ENCODE data around the gene GAS1. TPM values are rescaled to one million over a fixed set of nuclear protein-coding genes. Genes with fewer than 3 reads are reported as not detected.

Gene GAS1
- total and polyA plus RNA-seq, 10 of the 15 experiments (the other 5 are each of a cell fraction or from before 2014, with no cell fraction given): not detected

DNA sequence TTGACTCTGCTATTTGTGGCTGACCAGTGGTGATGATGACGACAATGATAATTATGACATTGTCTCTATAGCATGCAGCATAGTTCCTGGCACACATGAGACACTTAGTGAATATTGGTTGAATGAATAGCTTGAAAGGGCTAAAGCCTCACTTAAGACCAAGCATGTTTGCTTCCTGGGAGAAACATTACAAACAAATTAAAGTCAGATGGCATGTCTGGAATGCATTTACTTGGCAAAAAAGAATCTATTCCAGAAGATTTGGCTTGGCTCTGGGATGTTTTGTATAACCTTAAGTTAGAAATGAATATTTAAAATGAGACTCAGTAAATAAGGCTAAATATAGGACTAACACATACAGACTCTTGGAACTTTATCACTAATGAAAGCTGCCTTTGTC lies 21.6 kb downstream of the GAS1 start:
- no TSS peak for BruUV-seq (replicated peaks)
- H3K79me2 ChIP-seq (ENCODE audit: control insufficient read depth, insufficient read depth, low read length): no peaks in the 10 kb centered on the region
- no peaks in the 10 kb centered on the region for H3K27me3 ChIP-seq (replicated peaks in 1 of 2; ENCODE audit: control insufficient read depth in 2 of 2, insufficient read depth in 2 of 2, low read length in 1 of 2)
- no peak for TF ChIP-seq FOS (IDR thresholded peaks at IDR 0.05; ENCODE audit: borderline replicate concordance, extremely low read depth, insufficient read length)
- no peak for TF ChIP-seq ESRRA (IDR thresholded peaks at IDR 0.05; ENCODE audit: low read length)
- TF ChIP-seq EZH2 (IDR thresholded peaks at IDR 0.05; ENCODE audit: borderline replicate concordance, control insufficient read depth, low read depth, low read length): no peak
- FAIRE-seq (no peak), DNase-seq (ENCODE audit: low read depth, low spot score) (no peak), ATAC-seq (no peak)
- no peaks in the 10 kb centered on the region for H3K4me1 ChIP-seq (ENCODE audit: control insufficient read depth, insufficient read depth, low read length)
- H2AFZ ChIP-seq (ENCODE audit: control insufficient read depth, low read depth, low read length): no peak overlapping the region
- SMC1A ChIA-PET (ENCODE audit: uncharacterized antibody, unreplicated experiment): interaction anchor here (1.4 to 1.5 kb wide), 2 partner anchors 11 to 43 kb away, joined by 3 read pairs; no protein-coding TSS in a partner anchor
- in situ Hi-C loops (cut with MboI): no loop called here
- RAD21 ChIA-PET (ENCODE audit: unreplicated experiment): no interaction called here
- H3K4me2 ChIP-seq (ENCODE audit: control insufficient read depth, insufficient read depth): no peak overlapping the region
- no peaks in the 10 kb centered on the region for H4K20me1 ChIP-seq (ENCODE audit: control insufficient read depth, insufficient read depth)
- no peak overlapping the region for H3K9ac ChIP-seq (ENCODE audit: control insufficient read depth, insufficient read depth, low read length)
- no peak overlapping the region for H3K4me3 ChIP-seq
- POLR2A ChIA-PET: no interaction called here
- H3K9me3 ChIP-seq (replicated peaks; ENCODE audit: control insufficient read depth, insufficient read depth, low read length): no peaks in the 10 kb centered on the region
- intact Hi-C loops (cut with micrococcal nuclease; ENCODE audit: unreplicated experiment): no loop called here
- no peaks in the 10 kb centered on the region for H3K36me3 ChIP-seq (ENCODE audit: control insufficient read depth in 2 of 2, insufficient read depth in 2 of 2, low read length in 1 of 2)
- CTCF ChIA-PET: no interaction called here
- WGBS (ENCODE audit: insufficient coverage, insufficient replicate concordance, low lambda C conversion rate, missing lambda C conversion rate): 6% methylated on average over 1 of the region's 1 CpG
- no peak overlapping the region for H3K27ac ChIP-seq (ENCODE audit: control insufficient read depth, insufficient read depth)

DNA sequence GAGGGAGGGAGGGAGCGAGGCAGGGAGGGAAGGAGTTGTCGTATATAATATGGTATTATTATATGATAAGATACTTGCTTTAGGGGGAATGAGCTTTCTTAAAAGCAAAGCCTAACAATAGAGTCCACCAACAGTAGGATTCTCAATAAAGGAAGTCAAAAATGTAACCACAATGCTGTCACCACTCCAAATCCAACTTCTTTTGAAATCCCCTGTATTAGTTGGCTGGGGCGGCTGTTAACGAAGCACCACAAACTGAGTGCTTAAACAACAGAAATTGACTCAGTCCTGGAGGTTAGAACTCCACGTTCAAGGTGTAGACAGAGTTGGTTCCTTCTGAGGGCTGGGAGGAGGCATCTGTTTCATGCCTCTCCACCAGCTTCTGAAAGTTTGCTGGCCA lies 23.1 kb downstream of the GAS1 start:
- no peaks in the 10 kb centered on the region for H3K79me2 ChIP-seq (ENCODE audit: control insufficient read depth, insufficient read depth, low read length)
- H3K9ac ChIP-seq (ENCODE audit: control insufficient read depth, insufficient read depth, low read length): no peak overlapping the region
- no peaks in the 10 kb centered on the region for H3K4me1 ChIP-seq (ENCODE audit: control insufficient read depth, insufficient read depth, low read length)
- DNase-seq (ENCODE audit: low read depth, low spot score) (no peak), FAIRE-seq (no peak), ATAC-seq (no peak)
- WGBS (ENCODE audit: insufficient coverage, insufficient replicate concordance, low lambda C conversion rate, missing lambda C conversion rate): 29% methylated on average over 4 of the region's 5 CpGs
- no peak for TF ChIP-seq RUNX3 (IDR thresholded peaks at IDR 0.05; ENCODE audit: low read length)
- no peak for TF ChIP-seq GABPA (IDR thresholded peaks at IDR 0.05; ENCODE audit: low read depth)
- no peak for TF ChIP-seq REST (IDR thresholded peaks at IDR 0.05; ENCODE audit: low read depth, low read length)
- no peaks in the 10 kb centered on the region for H3K9me3 ChIP-seq (replicated peaks; ENCODE audit: control insufficient read depth, insufficient read depth, low read length)
- H2AFZ ChIP-seq (ENCODE audit: control insufficient read depth, low read depth, low read length): no peak overlapping the region
- intact Hi-C loops (cut with micrococcal nuclease; ENCODE audit: unreplicated experiment) (no loop called here), in situ Hi-C loops (cut with MboI) (no loop called here)
- BruUV-seq (replicated peaks): no TSS peak
- RAD21 ChIA-PET (ENCODE audit: unreplicated experiment): no interaction called here
- H3K4me3 ChIP-seq: no peak overlapping the region
- H3K27ac ChIP-seq (ENCODE audit: control insufficient read depth, insufficient read depth): no peak overlapping the region
- H3K36me3 ChIP-seq (ENCODE audit: control insufficient read depth in 2 of 2, insufficient read depth in 2 of 2, low read length in 1 of 2): no peaks in the 10 kb centered on the region
- POLR2A ChIA-PET: no interaction called here
- SMC1A ChIA-PET (ENCODE audit: uncharacterized antibody, unreplicated experiment): no interaction called here
- no peaks in the 10 kb centered on the region for H3K27me3 ChIP-seq (replicated peaks in 1 of 2; ENCODE audit: control insufficient read depth in 2 of 2, insufficient read depth in 2 of 2, low read length in 1 of 2)
- H4K20me1 ChIP-seq (ENCODE audit: control insufficient read depth, insufficient read depth): no peaks in the 10 kb centered on the region
- no peak overlapping the region for H3K4me2 ChIP-seq (ENCODE audit: control insufficient read depth, insufficient read depth)
- CTCF ChIA-PET: no interaction called here
